Activated naive CD8-positive, alpha-beta T cell treated with anti-CD3 and anti-CD28 coated beads, Interleukin-2, amount 50 U/mL, for 16 hours (primary cell): Measurements from ENCODE around the gene FGF12.

Source experiments
- DNase-seq: peaks from one replicate; pipeline ENCODE4 v3.0.0-alpha.2; 2020; ENCODE audit warnings: low read depth, low spot score

Gene FGF12

GRCh38 chr3:192496905-192497587, 230.3 kb downstream of the FGF12 start:
- DNase-seq: no peak

- DNase-seq: no peak
Measured at GRCh38 chr3:192494174-192494573, 233.2 kb downstream of the FGF12 start.

GRCh38 chr3:192490720-192491119, 236.6 kb downstream of the FGF12 start:
- DNase-seq: no peak

- DNase-seq: no peak
Measured at GRCh38 chr3:192489579-192489978, 237.8 kb downstream of the FGF12 start.

- no peak for DNase-seq
Measured at GRCh38 chr3:192487033-192487432, 240.3 kb downstream of the FGF12 start.

GRCh38 chr3:192482809-192483208, 244.5 kb downstream of the FGF12 start:
- DNase-seq: no peak

GRCh38 chr3:192482391-192482790, 244.9 kb downstream of the FGF12 start:
- DNase-seq: no peak

- no peak for DNase-seq
Measured at GRCh38 chr3:192481638-192482037, 245.7 kb downstream of the FGF12 start.

GRCh38 chr3:192467230-192468140, 259.9 kb downstream of the FGF12 start:
- peak; percentile 4 for DNase-seq

GRCh38 chr3:192449036-192449435, 278.3 kb downstream of the FGF12 start:
- DNase-seq: no peak

- DNase-seq: no peak
Measured at GRCh38 chr3:192445770-192446644, 281.3 kb downstream of the FGF12 start.

- DNase-seq: no peak
Measured at GRCh38 chr3:192444791-192445106, 282.6 kb downstream of the FGF12 start.

- no peak for DNase-seq
Measured at GRCh38 chr3:192444096-192444790, 283.1 kb downstream of the FGF12 start.

GRCh38 chr3:192435241-192435640, 292.1 kb downstream of the FGF12 start:
- no peak for DNase-seq

GRCh38 chr3:192434186-192434585, 293.2 kb downstream of the FGF12 start:
- no peak for DNase-seq

- no peak for DNase-seq
Measured at GRCh38 chr3:192433704-192434103, 293.6 kb downstream of the FGF12 start.

- no peak for DNase-seq
Measured at GRCh38 chr3:192422997-192423342, 304.4 kb downstream of the FGF12 start.

- DNase-seq: no peak
Measured at GRCh38 chr3:192422321-192422996, 304.9 kb downstream of the FGF12 start.

GRCh38 chr3:192419312-192419711, 308.0 kb downstream of the FGF12 start:
- DNase-seq: no peak

- DNase-seq: no peak
Measured at GRCh38 chr3:192417559-192418055, 309.7 kb downstream of the FGF12 start.

- DNase-seq: no peak
Measured at GRCh38 chr3:192417017-192417416, 310.3 kb downstream of the FGF12 start.
